ENCODE measurements around the gene IGSF21. TPM values are rescaled to one million over a fixed set of nuclear protein-coding genes. Genes with fewer than 3 reads are reported as not detected.

Gene IGSF21
- polyA plus RNA-seq, 3 donors = not detected

DNA sequence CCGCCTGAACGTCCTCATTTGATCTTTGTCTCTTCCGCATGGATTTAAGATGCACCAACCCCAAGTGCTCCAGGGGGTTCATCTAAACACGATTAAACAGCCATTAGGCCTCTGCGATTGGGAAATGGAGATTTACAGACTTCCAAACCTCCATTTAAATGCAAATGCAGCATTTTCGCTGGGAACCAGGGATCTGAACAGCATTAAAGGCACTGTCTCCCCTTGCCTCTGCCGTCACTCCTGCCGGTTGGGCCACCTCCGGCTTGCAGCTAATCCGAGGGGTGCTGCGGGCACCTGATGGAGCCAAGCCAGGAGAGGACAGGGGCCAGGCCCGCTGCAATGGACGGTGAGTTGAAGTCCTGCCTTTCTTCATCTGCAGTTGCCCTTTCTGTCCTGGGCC lies 302.8 kb downstream of the IGSF21 start:
- no peak overlapping the region for H3K4me3 Mint-ChIP-seq
- H3K4me3 ChIP-seq (replicated peaks in 1 of 3; ENCODE audit: low read depth in 2 of 3, low read length in 3 of 3) = no peak overlapping the region
- no peaks in the 10 kb centered on the region for H4K20me1 ChIP-seq (ENCODE audit: insufficient read depth, low read length)
- no peaks in the 10 kb centered on the region for H3K36me3 Mint-ChIP-seq
- no peaks in the 10 kb centered on the region for H3K36me3 ChIP-seq (replicated peaks in 1 of 2; ENCODE audit: control insufficient read depth in 1 of 2, insufficient read depth in 2 of 2, low read length in 2 of 2)
- peaks cover 8 to 30% (median 17%) of the 10 kb centered on the region in 7 donors for H3K9me3 Mint-ChIP-seq
- WGBS (ENCODE audit: insufficient coverage) = 62% methylated on average over 11 of the region's 13 CpGs
- H3K27ac Mint-ChIP-seq = no peak overlapping the region
- peaks cover 1 to 6% (median 4%) of the 10 kb centered on the region in 3 donors for H3K27me3 Mint-ChIP-seq (ENCODE audit: low read depth in 3 of 3)
- H3K4me1 Mint-ChIP-seq = no peaks in the 10 kb centered on the region
- H3K9ac ChIP-seq (ENCODE audit: insufficient read depth, low read length, poor library complexity, severe bottlenecking) = no peak overlapping the region
- H3K4me2 ChIP-seq (replicated peaks; ENCODE audit: extremely low read depth, low read length, poor library complexity, severe bottlenecking) = no peak overlapping the region
- no peaks in the 10 kb centered on the region for H3K27me3 ChIP-seq (ENCODE audit: control insufficient read depth in 2 of 2, insufficient read depth in 2 of 2, low read length in 2 of 2)
- peaks cover 13 to 22% of the 10 kb centered on the region in 2 donors for H3K9me3 ChIP-seq (replicated peaks in 1 of 2; ENCODE audit: control insufficient read depth in 1 of 2, insufficient read depth in 1 of 2, low read length in 2 of 2)
- no peak overlapping the region for H3K27ac ChIP-seq (ENCODE audit: low read depth in 1 of 2, low read length in 2 of 2)
- intact Hi-C loops (cut with micrococcal nuclease) = no loop called here
- H2AFZ ChIP-seq (ENCODE audit: insufficient read depth, low read depth, low read length, poor library complexity, severe bottlenecking) = no peak overlapping the region
- H3K4me1 ChIP-seq (ENCODE audit: control insufficient read depth in 1 of 2, insufficient read depth in 2 of 2, low read length in 2 of 2) = no peaks in the 10 kb centered on the region
- H3K79me2 ChIP-seq (ENCODE audit: insufficient read depth, low read length) = no peaks in the 10 kb centered on the region
- no peak for DNase-seq
- TF ChIP-seq, protein P1, sequence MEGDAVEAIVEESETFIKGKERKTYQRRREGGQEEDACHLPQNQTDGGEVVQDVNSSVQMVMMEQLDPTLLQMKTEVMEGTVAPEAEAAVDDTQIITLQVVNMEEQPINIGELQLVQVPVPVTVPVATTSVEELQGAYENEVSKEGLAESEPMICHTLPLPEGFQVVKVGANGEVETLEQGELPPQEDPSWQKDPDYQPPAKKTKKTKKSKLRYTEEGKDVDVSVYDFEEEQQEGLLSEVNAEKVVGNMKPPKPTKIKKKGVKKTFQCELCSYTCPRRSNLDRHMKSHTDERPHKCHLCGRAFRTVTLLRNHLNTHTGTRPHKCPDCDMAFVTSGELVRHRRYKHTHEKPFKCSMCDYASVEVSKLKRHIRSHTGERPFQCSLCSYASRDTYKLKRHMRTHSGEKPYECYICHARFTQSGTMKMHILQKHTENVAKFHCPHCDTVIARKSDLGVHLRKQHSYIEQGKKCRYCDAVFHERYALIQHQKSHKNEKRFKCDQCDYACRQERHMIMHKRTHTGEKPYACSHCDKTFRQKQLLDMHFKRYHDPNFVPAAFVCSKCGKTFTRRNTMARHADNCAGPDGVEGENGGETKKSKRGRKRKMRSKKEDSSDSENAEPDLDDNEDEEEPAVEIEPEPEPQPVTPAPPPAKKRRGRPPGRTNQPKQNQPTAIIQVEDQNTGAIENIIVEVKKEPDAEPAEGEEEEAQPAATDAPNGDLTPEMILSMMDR (IDR thresholded peaks at IDR 0.05) = no peak

DNA sequence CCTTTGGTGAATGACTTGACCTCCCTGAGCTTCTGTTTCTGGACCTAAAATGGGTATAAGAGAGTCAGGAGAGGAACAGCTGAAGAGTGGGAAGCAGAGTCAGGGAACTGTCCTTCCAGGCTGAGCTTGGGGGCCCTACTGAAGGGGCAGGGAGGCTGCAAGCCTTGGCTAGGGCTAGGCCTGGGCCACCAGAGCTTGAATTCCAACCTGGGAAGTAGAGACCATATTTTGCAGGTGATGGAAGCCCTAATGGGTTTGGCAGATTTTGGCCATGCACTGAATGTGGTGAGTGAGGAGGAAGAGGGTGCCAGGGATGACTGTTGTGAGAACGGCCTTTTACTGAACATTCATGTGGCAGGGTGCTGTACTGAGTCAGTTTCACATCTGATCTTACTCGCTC lies 303.7 kb downstream of the IGSF21 start:
- H3K27me3 ChIP-seq (ENCODE audit: control insufficient read depth in 2 of 2, insufficient read depth in 2 of 2, low read length in 2 of 2) = no peaks in the 10 kb centered on the region
- Mint-ChIP-seq H3K9me3 (peaks cover 8 to 30% (median 17%) of the 10 kb centered on the region in 7 donors), H3K27me3 (ENCODE audit: low read depth in 3 of 3) (peaks cover 0 to 6% (median 4%) of the 10 kb centered on the region in 3 donors)

More for the DNA sequence above, 303.7 kb downstream of the IGSF21 start:
- Histone ChIP-seq H3K4me3 (replicated peaks in 1 of 3; ENCODE audit: low read depth in 2 of 3, low read length in 3 of 3) (no peak overlapping the region), H3K9me3 (replicated peaks in 1 of 2; ENCODE audit: control insufficient read depth in 1 of 2, insufficient read depth in 1 of 2, low read length in 2 of 2) (peaks cover 13 to 22% of the 10 kb centered on the region in 2 donors), H3K79me2 (ENCODE audit: insufficient read depth, low read length) (no peaks in the 10 kb centered on the region), H2AFZ (ENCODE audit: insufficient read depth, low read depth, low read length, poor library complexity, severe bottlenecking) (no peak overlapping the region), H3K4me2 (replicated peaks; ENCODE audit: extremely low read depth, low read length, poor library complexity, severe bottlenecking) (no peak overlapping the region), H4K20me1 (ENCODE audit: insufficient read depth, low read length) (no peaks in the 10 kb centered on the region), H3K4me1 (ENCODE audit: control insufficient read depth in 1 of 2, insufficient read depth in 2 of 2, low read length in 2 of 2) (no peaks in the 10 kb centered on the region), H3K27ac (ENCODE audit: low read depth in 1 of 2, low read length in 2 of 2) (no peak overlapping the region), H3K9ac (ENCODE audit: insufficient read depth, low read length, poor library complexity, severe bottlenecking) (no peak overlapping the region), H3K36me3 (replicated peaks in 1 of 2; ENCODE audit: control insufficient read depth in 1 of 2, insufficient read depth in 2 of 2, low read length in 2 of 2) (no peaks in the 10 kb centered on the region)
- Mint-ChIP-seq H3K4me1 (no peaks in the 10 kb centered on the region), H3K36me3 (no peaks in the 10 kb centered on the region), H3K27ac (no peak overlapping the region), H3K4me3 (no peak overlapping the region)
- WGBS (ENCODE audit: insufficient coverage) = no CpG with 5 or more reads among the region's 2 CpGs
- TF ChIP-seq, protein P1 (IDR thresholded peaks at IDR 0.05) = no peak
- intact Hi-C loops (cut with micrococcal nuclease) = no loop called here
- no peak for DNase-seq
